Measurements from ENCODE around the gene MYCBPAP.

Gene MYCBPAP

DNA sequence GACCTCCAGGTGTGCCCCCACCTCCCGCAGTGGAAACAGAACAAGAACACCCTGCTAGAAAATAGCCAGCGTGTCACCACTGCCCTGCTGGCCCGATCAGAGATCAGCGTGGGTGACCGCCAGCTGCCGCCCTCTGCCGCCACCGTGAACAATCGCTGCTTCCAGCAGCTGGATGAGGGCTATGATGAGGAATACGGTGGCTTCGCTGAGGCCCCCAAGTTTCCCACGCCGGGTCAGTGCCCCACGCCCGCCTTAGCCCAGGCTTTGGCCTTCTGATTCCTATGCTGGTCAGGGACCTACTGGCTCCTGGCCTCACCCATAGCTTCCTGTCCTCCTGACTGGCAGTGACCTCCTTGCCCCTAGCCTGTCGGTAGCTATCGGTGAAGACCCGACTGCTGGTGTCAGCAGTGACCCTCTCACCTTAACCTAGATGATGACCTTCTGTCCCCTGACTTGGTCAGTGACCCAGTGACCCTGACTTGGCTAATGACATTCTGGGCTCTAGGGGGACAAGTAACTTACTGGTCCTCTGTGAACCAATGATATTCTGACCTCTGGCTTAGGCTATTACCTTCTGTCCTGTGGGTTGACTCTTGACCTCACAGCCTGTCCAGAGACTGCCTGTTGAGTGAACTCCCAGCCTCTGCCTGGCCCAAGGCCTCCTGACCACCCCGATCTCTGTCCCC lies 41.2 kb downstream of the MYCBPAP start:
- H3K4me1 ChIP-seq (ENCODE audit: insufficient read depth, low read length) = peaks cover 5% of the 10 kb centered on the region; the same call in 1 of the 2 replicates
- H3K36me3 ChIP-seq (ENCODE audit: insufficient read depth, low read length) = no peaks in the 10 kb centered on the region
- H3K9ac ChIP-seq (ENCODE audit: low read depth, low read length) = no peak overlapping the region
- H3K9me3 ChIP-seq (ENCODE audit: control insufficient read depth, insufficient read depth, low read length) = no peaks in the 10 kb centered on the region

DNA sequence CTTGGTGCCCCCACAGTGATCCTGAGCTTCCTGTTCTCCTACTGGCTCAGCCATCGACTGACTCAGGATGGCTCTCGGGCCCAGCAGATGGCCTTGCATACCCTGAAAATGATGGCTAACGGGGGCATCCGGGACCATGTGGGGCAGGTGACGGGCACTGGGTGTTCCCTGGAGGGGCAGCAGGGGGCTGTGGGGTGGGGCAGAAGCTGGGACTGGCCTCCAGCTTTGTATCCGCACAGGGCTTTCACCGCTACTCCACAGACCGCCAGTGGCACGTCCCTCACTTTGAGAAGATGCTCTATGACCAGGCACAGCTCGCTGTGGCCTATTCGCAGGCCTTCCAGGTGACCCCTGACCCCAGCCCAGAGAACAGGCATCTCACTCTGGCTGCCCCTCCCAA lies 41.7 kb downstream of the MYCBPAP start:
- H3K9me3 ChIP-seq (ENCODE audit: control insufficient read depth, insufficient read depth, low read length) = no peaks in the 10 kb centered on the region
- H3K9ac ChIP-seq (ENCODE audit: low read depth, low read length) = no peak overlapping the region
- peaks cover 5% of the 10 kb centered on the region; the same call in 1 of the 2 replicates for H3K4me1 ChIP-seq (ENCODE audit: insufficient read depth, low read length)
- H3K36me3 ChIP-seq (ENCODE audit: insufficient read depth, low read length) = no peaks in the 10 kb centered on the region

DNA sequence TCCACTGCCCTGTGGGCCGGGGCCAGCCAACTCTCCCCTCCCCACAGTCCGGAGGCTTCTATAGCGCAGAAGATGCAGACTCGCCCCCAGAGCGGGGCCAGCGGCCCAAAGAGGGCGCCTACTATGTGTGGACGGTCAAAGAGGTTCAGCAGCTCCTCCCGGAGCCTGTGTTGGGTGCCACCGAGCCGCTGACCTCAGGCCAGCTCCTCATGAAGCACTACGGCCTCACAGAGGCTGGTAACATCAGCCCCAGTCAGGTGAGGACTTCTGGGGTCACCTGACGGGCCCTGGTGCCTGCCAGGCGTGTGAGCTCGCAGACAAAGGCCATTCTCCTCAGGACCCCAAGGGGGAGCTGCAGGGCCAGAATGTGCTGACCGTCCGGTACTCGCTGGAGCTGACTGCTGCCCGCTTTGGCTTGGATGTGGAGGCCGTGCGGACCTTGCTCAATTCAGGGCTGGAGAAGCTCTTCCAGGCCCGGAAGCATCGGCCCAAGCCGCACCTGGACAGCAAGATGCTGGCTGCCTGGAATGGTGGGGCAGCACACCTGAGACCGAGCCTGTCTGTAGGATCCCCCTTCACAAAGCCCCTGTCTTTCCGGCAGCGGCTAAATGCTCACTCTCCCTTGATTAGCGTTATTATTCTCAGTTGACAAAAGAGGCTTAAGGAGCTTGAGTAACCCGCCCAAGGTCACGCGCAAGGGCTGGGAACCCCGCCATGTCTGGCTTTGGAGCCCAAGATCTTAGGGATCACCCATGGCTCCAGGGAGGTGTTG lies 42.6 kb downstream of the MYCBPAP start:
- Histone ChIP-seq H3K9ac (ENCODE audit: low read depth, low read length) (no peak overlapping the region), H3K4me1 (ENCODE audit: insufficient read depth, low read length) (peaks cover 5% of the 10 kb centered on the region; the same call in 1 of the 2 replicates), H3K36me3 (ENCODE audit: insufficient read depth, low read length) (no peaks in the 10 kb centered on the region), H3K9me3 (ENCODE audit: control insufficient read depth, insufficient read depth, low read length) (no peaks in the 10 kb centered on the region)

DNA sequence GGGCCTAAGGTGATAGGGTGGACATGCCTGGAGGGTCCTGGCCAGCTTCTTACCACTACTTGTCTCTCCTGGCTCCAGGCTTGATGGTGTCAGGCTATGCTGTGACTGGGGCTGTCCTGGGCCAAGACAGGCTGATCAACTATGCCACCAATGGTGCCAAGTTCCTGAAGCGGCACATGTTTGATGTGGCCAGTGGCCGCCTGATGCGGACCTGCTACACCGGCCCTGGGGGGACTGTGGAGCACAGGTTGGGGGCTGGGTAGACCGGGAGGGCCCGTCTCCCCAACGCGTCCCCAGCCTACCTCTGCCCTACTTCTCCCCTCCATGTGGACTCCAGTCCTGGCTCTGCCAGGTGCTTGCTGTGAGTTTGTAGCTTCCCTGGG lies 43.2 kb downstream of the MYCBPAP start:
- H3K36me3 ChIP-seq (ENCODE audit: insufficient read depth, low read length) = no peaks in the 10 kb centered on the region

DNA sequence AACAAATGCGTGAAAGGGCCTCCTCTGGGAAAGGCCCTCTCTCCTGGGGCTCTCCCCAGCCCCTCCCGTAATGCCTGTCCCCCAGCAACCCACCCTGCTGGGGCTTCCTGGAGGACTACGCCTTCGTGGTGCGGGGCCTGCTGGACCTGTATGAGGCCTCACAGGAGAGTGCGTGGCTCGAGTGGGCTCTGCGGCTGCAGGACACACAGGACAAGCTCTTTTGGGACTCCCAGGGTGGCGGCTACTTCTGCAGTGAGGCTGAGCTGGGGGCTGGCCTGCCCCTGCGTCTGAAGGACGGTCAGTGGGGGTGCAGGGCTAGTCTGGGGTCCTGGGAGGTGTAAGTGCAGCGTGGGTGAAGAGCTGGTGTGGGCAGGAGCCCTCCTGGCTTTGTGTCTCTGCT lies 43.6 kb downstream of the MYCBPAP start:
- Histone ChIP-seq H3K9ac (ENCODE audit: low read depth, low read length) (no peak overlapping the region), H3K36me3 (ENCODE audit: insufficient read depth, low read length) (no peaks in the 10 kb centered on the region), H3K9me3 (ENCODE audit: control insufficient read depth, insufficient read depth, low read length) (no peaks in the 10 kb centered on the region), H3K4me1 (ENCODE audit: insufficient read depth, low read length) (peaks cover 5% of the 10 kb centered on the region; the same call in 1 of the 2 replicates)

More for the DNA sequence above, 43.2 kb downstream of the MYCBPAP start:
- Histone ChIP-seq H3K9ac (ENCODE audit: low read depth, low read length) (no peak overlapping the region), H3K4me1 (ENCODE audit: insufficient read depth, low read length) (peaks cover 5% of the 10 kb centered on the region; the same call in 1 of the 2 replicates), H3K9me3 (ENCODE audit: control insufficient read depth, insufficient read depth, low read length) (no peaks in the 10 kb centered on the region)

DNA sequence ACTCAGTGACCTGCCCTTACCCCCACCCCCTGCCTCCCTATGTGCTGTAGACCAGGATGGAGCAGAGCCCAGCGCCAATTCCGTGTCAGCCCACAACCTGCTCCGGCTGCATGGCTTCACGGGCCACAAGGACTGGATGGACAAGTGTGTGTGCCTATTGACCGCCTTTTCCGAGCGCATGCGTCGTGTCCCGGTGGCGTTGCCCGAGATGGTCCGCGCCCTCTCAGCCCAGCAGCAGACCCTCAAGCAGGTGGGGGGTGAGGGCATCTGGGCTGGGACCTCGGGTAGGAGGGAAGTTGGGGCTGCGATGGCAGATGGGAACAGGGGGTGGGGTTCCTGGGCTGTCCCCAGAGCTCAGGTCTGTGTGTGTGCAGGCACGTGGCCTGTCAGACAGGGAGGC lies 46.0 kb downstream of the MYCBPAP start:
- Histone ChIP-seq H3K9ac (ENCODE audit: low read depth, low read length) (no peak overlapping the region), H3K4me1 (ENCODE audit: insufficient read depth, low read length) (peaks cover 6% of the 10 kb centered on the region; the same call in 1 of the 2 replicates), H3K36me3 (ENCODE audit: insufficient read depth, low read length) (no peaks in the 10 kb centered on the region), H3K9me3 (ENCODE audit: control insufficient read depth, insufficient read depth, low read length) (no peaks in the 10 kb centered on the region)

DNA sequence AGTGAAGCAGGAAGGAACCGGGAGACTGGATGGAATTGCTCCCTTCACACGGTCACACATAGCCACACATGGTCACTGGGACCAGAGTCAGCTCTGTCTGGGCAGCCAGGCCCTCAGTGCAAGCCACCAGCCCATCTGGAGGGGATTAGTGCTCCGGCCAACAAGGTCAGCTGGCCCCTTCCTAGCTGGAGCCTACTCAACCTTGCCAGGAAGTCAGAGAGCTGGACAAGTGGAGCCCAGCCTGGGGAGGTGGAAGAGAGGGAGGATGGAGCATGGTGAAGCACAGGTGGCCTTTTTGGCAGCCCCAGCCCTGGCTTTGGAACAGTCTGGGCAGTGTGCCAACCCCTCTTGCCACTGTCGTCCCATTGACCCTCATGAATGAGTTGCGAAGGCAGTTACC lies 48.6 kb downstream of the MYCBPAP start:
- Histone ChIP-seq H3K4me1 (ENCODE audit: insufficient read depth, low read length) (peaks cover 6% of the 10 kb centered on the region; the same call in 1 of the 2 replicates), H3K36me3 (ENCODE audit: insufficient read depth, low read length) (no peaks in the 10 kb centered on the region), H3K9ac (ENCODE audit: low read depth, low read length) (no peak overlapping the region), H3K9me3 (ENCODE audit: control insufficient read depth, insufficient read depth, low read length) (no peaks in the 10 kb centered on the region)

DNA sequence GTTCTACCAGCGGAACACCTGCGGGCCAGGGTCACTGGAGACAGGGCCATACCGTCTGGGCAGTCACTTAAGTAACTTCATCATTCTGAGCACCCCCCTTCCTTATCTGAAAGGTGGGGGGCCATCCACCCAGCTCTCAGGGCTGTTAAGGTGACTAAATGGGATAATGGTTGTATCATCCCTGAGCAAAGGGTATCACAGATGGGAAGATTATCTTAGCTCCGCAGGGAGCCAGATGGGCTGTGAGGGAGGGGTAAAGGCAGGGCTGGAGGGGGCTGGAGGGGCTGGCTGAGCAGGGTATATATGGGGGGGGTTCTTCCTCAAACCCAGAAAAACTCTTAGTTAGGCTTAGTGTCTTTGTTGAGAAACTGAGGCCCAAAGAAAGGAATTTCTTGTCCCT lies 49.4 kb downstream of the MYCBPAP start:
- H3K9ac ChIP-seq (ENCODE audit: low read depth, low read length) = no peak overlapping the region
- no peaks in the 10 kb centered on the region for H3K36me3 ChIP-seq (ENCODE audit: insufficient read depth, low read length)
- H3K4me1 ChIP-seq (ENCODE audit: insufficient read depth, low read length) = peaks cover 10% of the 10 kb centered on the region; the same call in 1 of the 2 replicates
- H3K9me3 ChIP-seq (ENCODE audit: control insufficient read depth, insufficient read depth, low read length) = no peaks in the 10 kb centered on the region

DNA sequence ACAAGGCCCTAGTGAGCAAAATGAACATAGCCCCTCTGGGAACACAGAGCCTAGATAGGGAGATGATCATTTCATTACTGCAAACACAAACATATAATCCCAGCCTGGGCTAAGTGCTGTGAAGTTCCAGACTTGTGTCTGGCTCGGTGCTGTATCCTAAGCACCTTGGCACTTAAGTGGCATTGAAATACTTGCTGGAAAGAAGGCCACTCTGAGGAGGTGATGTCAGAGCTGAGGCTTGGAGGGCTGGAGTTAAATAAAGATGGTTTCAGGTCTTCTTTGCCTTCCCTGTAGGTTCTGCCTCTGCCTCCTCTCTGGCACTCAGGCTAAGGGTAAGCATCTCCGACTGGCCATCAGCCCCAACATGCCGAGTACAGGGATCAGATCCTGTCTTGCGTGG lies 49.9 kb downstream of the MYCBPAP start:
- no peaks in the 10 kb centered on the region for H3K9me3 ChIP-seq (ENCODE audit: control insufficient read depth, insufficient read depth, low read length)
- H3K9ac ChIP-seq (ENCODE audit: low read depth, low read length) = no peak overlapping the region
- H3K36me3 ChIP-seq (ENCODE audit: insufficient read depth, low read length) = no peaks in the 10 kb centered on the region
- H3K4me1 ChIP-seq (ENCODE audit: insufficient read depth, low read length) = peaks cover 14% of the 10 kb centered on the region; the same call in 1 of the 2 replicates

DNA sequence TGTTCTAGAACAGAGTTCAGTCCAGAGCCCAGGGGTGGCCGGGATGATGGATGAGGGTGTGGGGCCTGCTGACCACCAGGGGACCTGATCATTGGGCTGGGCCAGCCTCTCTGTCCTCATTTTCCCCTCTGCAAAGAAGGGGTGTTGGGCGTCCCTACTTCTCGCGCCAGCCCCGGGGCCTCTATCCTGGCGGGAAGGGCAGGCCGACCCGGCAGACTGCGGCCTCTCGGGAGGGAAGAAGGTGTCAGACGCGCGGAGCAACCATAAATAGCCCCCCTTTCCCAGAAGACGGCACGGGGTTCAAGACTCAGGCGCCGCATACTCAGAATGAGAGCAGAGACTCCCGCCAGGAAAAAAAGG lies 50.3 kb downstream of the MYCBPAP start:
- peak overlapping the region; percentile 69; the same call in 1 of the 2 replicates for H3K9ac ChIP-seq (ENCODE audit: low read depth, low read length)
- no peaks in the 10 kb centered on the region for H3K36me3 ChIP-seq (ENCODE audit: insufficient read depth, low read length)
- H3K9me3 ChIP-seq (ENCODE audit: control insufficient read depth, insufficient read depth, low read length) = no peaks in the 10 kb centered on the region
- peaks cover 15% of the 10 kb centered on the region; the same call in 1 of the 2 replicates for H3K4me1 ChIP-seq (ENCODE audit: insufficient read depth, low read length)

DNA sequence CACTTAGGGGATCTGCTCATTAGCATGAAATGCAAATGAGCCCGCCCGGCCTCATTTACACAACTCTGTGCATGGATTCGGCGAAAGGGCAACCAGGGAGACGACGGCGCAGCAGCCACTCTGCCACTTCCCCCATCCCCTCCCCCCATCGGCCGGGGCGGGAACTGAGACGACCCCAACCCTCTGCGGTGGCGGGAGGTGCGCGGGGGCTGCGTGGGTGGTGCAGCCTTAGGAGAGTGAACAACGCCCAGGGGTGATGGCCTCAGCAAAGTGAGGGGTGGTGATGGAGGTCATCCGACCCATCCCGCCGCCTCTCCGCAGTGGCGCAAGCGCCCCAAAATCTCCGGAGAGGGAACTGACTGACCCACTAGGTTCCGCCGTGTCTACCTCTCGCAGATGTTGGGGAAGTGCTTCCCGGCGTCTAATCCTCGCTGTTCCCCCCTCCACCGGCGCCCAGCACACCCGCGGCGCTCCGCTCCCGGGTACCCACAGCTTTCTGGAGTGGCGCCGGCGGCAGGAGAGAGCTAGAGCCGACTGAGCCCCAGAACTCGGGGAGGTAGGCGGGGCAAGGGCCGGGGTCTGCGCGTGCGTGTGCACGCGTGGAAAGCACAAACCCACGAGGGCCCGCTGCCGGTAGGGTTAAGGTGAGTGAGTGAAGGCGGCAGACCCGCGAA lies 50.8 kb downstream of the MYCBPAP start:
- peak overlapping the region; percentile 69 for H3K9ac ChIP-seq (ENCODE audit: low read depth, low read length)
- H3K4me1 ChIP-seq (ENCODE audit: insufficient read depth, low read length) = peaks cover 20% of the 10 kb centered on the region; the same call in 1 of the 2 replicates
- no peaks in the 10 kb centered on the region for H3K9me3 ChIP-seq (ENCODE audit: control insufficient read depth, insufficient read depth, low read length)
- no peaks in the 10 kb centered on the region for H3K36me3 ChIP-seq (ENCODE audit: insufficient read depth, low read length)

DNA sequence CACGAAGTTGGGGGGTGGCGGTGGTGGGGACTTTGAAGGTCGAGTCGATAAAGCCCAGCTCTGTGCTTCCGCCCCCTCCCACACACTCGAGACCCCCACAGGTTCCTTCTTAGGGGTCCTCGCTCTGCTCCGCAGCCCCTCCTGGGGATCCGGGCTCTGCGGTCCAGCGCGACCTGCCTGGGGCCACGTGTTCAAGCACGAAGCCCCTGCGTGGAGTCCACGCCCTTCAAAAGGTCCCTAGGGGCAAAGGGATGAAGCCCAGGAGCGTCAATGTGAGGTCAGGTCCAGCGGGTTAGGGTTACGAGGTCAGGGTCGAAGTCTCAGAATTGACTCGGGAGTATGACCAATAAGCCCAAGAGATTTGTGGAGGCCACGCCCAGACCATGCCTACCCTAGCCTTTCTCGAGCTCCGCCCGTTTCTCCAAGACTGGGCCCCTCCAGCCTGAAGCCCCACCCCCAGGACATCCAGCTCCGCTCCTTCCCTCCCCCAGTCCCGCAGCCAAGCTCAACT lies 51.5 kb downstream of the MYCBPAP start:
- Histone ChIP-seq H3K36me3 (ENCODE audit: insufficient read depth, low read length) (no peaks in the 10 kb centered on the region), H3K4me1 (ENCODE audit: insufficient read depth, low read length) (peaks cover 20% of the 10 kb centered on the region; the same call in 1 of the 2 replicates), H3K9ac (ENCODE audit: low read depth, low read length) (peak overlapping the region; percentile 69), H3K9me3 (ENCODE audit: control insufficient read depth, insufficient read depth, low read length) (no peaks in the 10 kb centered on the region)

DNA sequence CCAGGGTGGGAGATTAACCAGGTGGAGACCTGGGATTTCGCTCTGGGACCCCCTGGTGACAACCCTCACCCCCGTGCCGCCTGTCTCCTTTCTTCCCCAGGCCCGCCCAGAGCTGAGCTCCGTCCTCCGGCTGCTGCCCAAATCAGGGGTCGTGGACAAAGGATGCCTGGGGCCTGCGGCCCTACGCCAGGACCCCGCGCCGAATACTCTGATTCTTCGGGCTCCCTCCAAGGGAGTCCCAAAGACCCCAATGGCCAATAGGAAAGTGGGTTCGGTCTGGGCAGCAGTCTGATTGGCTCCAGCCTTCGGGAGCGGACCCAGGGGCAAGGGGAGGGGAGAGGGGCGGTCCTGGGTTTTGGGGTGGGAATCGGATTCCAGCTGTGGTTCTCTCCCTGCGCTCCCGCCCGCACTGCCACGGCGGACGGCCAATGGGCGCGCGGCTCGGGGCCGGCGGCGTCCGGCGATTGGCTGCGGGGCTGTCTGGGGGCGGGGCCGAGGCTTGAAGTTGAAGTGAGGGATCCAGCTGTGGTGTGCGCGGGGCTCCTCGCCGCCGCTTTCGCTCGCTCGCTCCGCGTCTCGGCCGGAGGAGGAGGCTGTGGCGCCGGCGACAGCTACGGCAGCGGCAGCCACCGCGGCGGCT lies 52.1 kb downstream of the MYCBPAP start, which contains the start of gene CACNA1G:
TSS of gene CACNA1G (plus strand) at position 531 of the 640 bp plus-strand sequence. CDS start 745 bp downstream, outside the sequence.
- H3K36me3 ChIP-seq (ENCODE audit: insufficient read depth, low read length) = no peaks in the 10 kb centered on the region
- peak within 1 kb of the TSS; percentile 69 for H3K9ac ChIP-seq (ENCODE audit: low read depth, low read length)
- no peaks in the 10 kb centered on the region for H3K9me3 ChIP-seq (ENCODE audit: control insufficient read depth, insufficient read depth, low read length)
- H3K4me1 ChIP-seq (ENCODE audit: insufficient read depth, low read length) = peaks cover 21% of the 10 kb centered on the region; the same call in 1 of the 2 replicates
